H1 (cell line): ENCODE measurements around the gene SPEF1. TPM values are rescaled to one million over a fixed set of nuclear protein-coding genes. Genes with fewer than 3 reads are reported as not detected.

Source experiments
- CTBP2 ChIP-seq: IDR thresholded peaks from 2 replicates; pipeline ENCODE4 v1.7.0; 2011; ENCODE audit warnings: borderline replicate concordance, mild to moderate bottlenecking, moderate library complexity, mixed read lengths, low read length; ENCODE audit not compliant: insufficient read depth, insufficient read length
- GABPA ChIP-seq: IDR thresholded peaks from 2 replicates; pipeline ENCODE4 v1.6.1; 2011; ENCODE audit warnings: mild to moderate bottlenecking, low read length, moderate library complexity, borderline replicate concordance; ENCODE audit not compliant: insufficient read depth
- KDM1A ChIP-seq: fragments of 200-600, 300-600 bp; sonication (generic); IDR thresholded peaks from 2 replicates; pipeline ENCODE4 v1.7.1; 2016; ENCODE audit warnings: mild to moderate bottlenecking, low read length, borderline replicate concordance
- RFX5 ChIP-seq: IDR thresholded peaks from 2 replicates; pipeline ENCODE4 v1.6.1; 2011; ENCODE audit warnings: low read depth, low read length, improper control_type of control experiment, borderline replicate concordance
- SP1 ChIP-seq: IDR thresholded peaks from 2 replicates; pipeline ENCODE4 v1.6.1; 2011; ENCODE audit warnings: low read depth, low read length
- SP4 ChIP-seq: IDR thresholded peaks from 2 replicates; pipeline ENCODE4 v1.6.1; 2012; ENCODE audit warnings: low read length, inconsistent platforms
- polyA plus RNA-seq, 7 experiments: library from polyadenylated mRNA; depleted of rRNA in 3 of 7; stranded (reverse) in 5 of 7; unstranded in 2 of 7; fragments of >200 nt in 5 of 7; fragments of 200-250 nt in 2 of 7; gene quantifications; 1 replicate in 5 of 7; 2 replicates in 1 of 7; 4 replicates in 1 of 7; pipeline versions ENCODE4 v1.2.1 to v1.2.3, GENCODE V29; 2011 to 2013; ENCODE audit warnings: missing spikeins in 2 of 7, mixed read lengths in 2 of 7
- total RNA-seq: library from RNA; stranded (reverse); fragmentation: NEBNext Ultra II Directional; extraction: Animal tissue kit (Norgen Biotek cat#: 25700); gene quantifications from 2 replicates; pipeline ENCODE4 v1.2.1, GENCODE V29; 2021

The SPEF1 gene
- total and polyA plus RNA-seq, 2 of the 8 experiments (the other 6 are each of a cell fraction or from before 2014, with no cell fraction given): 0.51 to 0.71 TPM

GRCh38 chr20:3797226-3797545 is 15.9 kb upstream of the SPEF1 start (continued):
- TF ChIP-seq KDM1A: no peak
- TF ChIP-seq GABPA: no peak
- no peak for TF ChIP-seq RFX5
- no peak for TF ChIP-seq CTBP2
- TF ChIP-seq SP4: no peak
- TF ChIP-seq SP1: no peak
